OCI-LY7 (cell line): ENCODE measurements around the gene SREBF1. TPM values are rescaled to one million over a fixed set of nuclear protein-coding genes. Genes with fewer than 3 reads are reported as not detected.

ENCODE experiments used
- BruUV-seq: library from RNA; stranded (reverse); fragments of 400-500 nt; replicated peaks from 2 replicates; lab custom pipeline; 2021; lab: Mats Ljungman, UMichigan
- CTCF ChIA-PET: fragments of 300-600 bp; sonication (Branson Sonifier 250); formaldehyde crosslinking; loops from one replicate; lab custom pipeline; 2022; ENCODE audit warnings: antibody characterized with exemption; ENCODE audit not compliant: unreplicated experiment; lab: Charles Lee
- POLR2A ChIA-PET: fragments of 300-600 bp; sonication (Branson Sonifier 250); formaldehyde crosslinking; loops from one replicate; lab custom pipeline; 2022; ENCODE audit warnings: antibody characterized with exemption; lab: Charles Lee
- DNase-seq: peaks from one replicate; pipeline ENCODE4 v3.0.0-alpha.2; 2015; ENCODE audit warnings: low spot score
- H2AFZ ChIP-seq: fragments of 200-600 bp; sonication (generic), shearing (Covaris generic); 2 replicates; pipeline ENCODE4 v1.6.1; 2014; ENCODE audit warnings: mild to moderate bottlenecking, antibody characterized with exemption, low read length, moderate library complexity
- H3K27ac ChIP-seq: fragments of 200-600 bp; sonication (generic); 2 replicates; pipeline ENCODE4 v1.5.1; 2014; ENCODE audit warnings: mixed run types, low read depth, mild to moderate bottlenecking, moderate library complexity, low read length, inconsistent platforms; ENCODE audit not compliant: poor library complexity, severe bottlenecking
- H3K36me3 ChIP-seq: fragments of 200-600 bp; sonication (generic); 2 replicates; pipeline ENCODE4 v1.6.1; 2014; ENCODE audit warnings: mild to moderate bottlenecking, antibody characterized with exemption, low read length, moderate library complexity, mixed read lengths; ENCODE audit not compliant: insufficient read depth
- H3K4me1 ChIP-seq: fragments of 200-600 bp; sonication (generic); 2 replicates; pipeline ENCODE4 v1.5.1; 2014; ENCODE audit warnings: mild to moderate bottlenecking, low read length; ENCODE audit not compliant: insufficient read depth, poor library complexity, severe bottlenecking
- H3K4me2 ChIP-seq: fragments of 200-600 bp; sonication (generic); 2 replicates; pipeline ENCODE4 v1.6.1; 2014; ENCODE audit warnings: mild to moderate bottlenecking, low read length
- H3K4me3 ChIP-seq: fragments of 200-600 bp; sonication (generic); 2 replicates; pipeline ENCODE4 v1.5.1; 2014; ENCODE audit warnings: mild to moderate bottlenecking, low read depth, low read length; ENCODE audit not compliant: poor library complexity, severe bottlenecking
- H3K79me2 ChIP-seq: fragments of 200-600 bp; sonication (generic); 2 replicates; pipeline ENCODE4 v1.6.1; 2016; ENCODE audit warnings: low read depth, mild to moderate bottlenecking, low read length, moderate library complexity, mixed read lengths; ENCODE audit not compliant: insufficient read depth
- H3K9me2 ChIP-seq: fragments of 200-600 bp; sonication (generic); 2 replicates; pipeline ENCODE4 v1.6.1; 2016; ENCODE audit warnings: mild to moderate bottlenecking, low read length, mixed read lengths; ENCODE audit not compliant: insufficient read depth
- H3K9me3 ChIP-seq: fragments of 200-600 bp; sonication (generic); 2 replicates; pipeline ENCODE4 v1.6.1; 2014; ENCODE audit warnings: mild to moderate bottlenecking, mixed run types, low read length, mixed read lengths
- H4K20me1 ChIP-seq: fragments of 200-600 bp; sonication (generic); 2 replicates; pipeline ENCODE4 v1.6.1; 2014; ENCODE audit warnings: mild to moderate bottlenecking, antibody characterized with exemption, low read length, moderate library complexity, mixed read lengths; ENCODE audit not compliant: insufficient read depth
- CTCF ChIP-seq: fragments of 200-600 bp; sonication (generic); conservative IDR thresholded peaks from 2 replicates; pipeline ENCODE4 v1.5.1; 2014; ENCODE audit warnings: mild to moderate bottlenecking, antibody characterized with exemption, low read length, moderate library complexity, mixed read lengths
- EZH2phosphoT487 ChIP-seq: fragments of 200-600 bp; sonication (generic); IDR thresholded peaks from 2 replicates; pipeline ENCODE4 v1.6.1; 2018; ENCODE audit warnings: low read depth, borderline replicate concordance, mild to moderate bottlenecking, mixed run types, antibody characterized with exemption, low read length, moderate library complexity, mixed read lengths
- intact Hi-C: fragments of 100-400 bp; cut with micrococcal nuclease; formaldehyde crosslinking; loops from one replicate; pipeline ENCODE4 v1.10.0; 2022; ENCODE audit not compliant: unreplicated experiment
- total RNA-seq, 2 experiments: library from RNA; depleted of rRNA in 1 of 2; stranded (reverse); fragments of >200 nt in 1 of 2; shearing (Covaris generic) in 1 of 2; gene quantifications; 2 replicates each; pipeline ENCODE4 v1.2.3, GENCODE V29; 2014 to 2022

The SREBF1 gene
- total RNA-seq, 2 experiments from 2014 or later, result 70.4 to 187 TPM

GRCh38 chr17:17798573-17799255, 38.1 kb downstream of the SREBF1 start:
- Histone ChIP-seq H3K36me3 (peaks cover 39% of the 10 kb centered on the region), H3K9me2 (no peaks in the 10 kb centered on the region), H3K79me2 (no peaks in the 10 kb centered on the region), H3K27ac (no peak overlapping the region), H3K4me2 (no peak overlapping the region), H3K4me1 (no peaks in the 10 kb centered on the region), H2AFZ (no peak overlapping the region), H3K9me3 (no peaks in the 10 kb centered on the region), H3K4me3 (no peak overlapping the region), H4K20me1 (no peaks in the 10 kb centered on the region)
- DNase-seq, result no peak
- intact Hi-C loops, result no loop called here
- ChIA-PET CTCF (no interaction called here), POLR2A (no interaction called here)
- TF ChIP-seq EZH2phosphoT487 (no peak), CTCF (no peak)
- no TSS peak for BruUV-seq

- Histone ChIP-seq H3K36me3 (peaks cover 43% of the 10 kb centered on the region), H3K9me3 (no peaks in the 10 kb centered on the region), H3K4me2 (no peak overlapping the region), H2AFZ (no peak overlapping the region), H4K20me1 (no peaks in the 10 kb centered on the region), H3K79me2 (no peaks in the 10 kb centered on the region), H3K9me2 (no peaks in the 10 kb centered on the region), H3K27ac (no peak overlapping the region), H3K4me1 (no peaks in the 10 kb centered on the region), H3K4me3 (no peak overlapping the region)
- intact Hi-C loops, result no loop called here
- CTCF ChIA-PET, result no interaction called here
- POLR2A ChIA-PET, result no interaction called here
- no peak for TF ChIP-seq EZH2phosphoT487
- no peak for TF ChIP-seq CTCF
- no TSS peak for BruUV-seq
- DNase-seq, result no peak
These were observed 38.7 kb downstream of the SREBF1 start for GRCh38 chr17:17798010-17798556.
